Right lobe of liver (tissue), 6 donors: ENCODE measurements around the gene TRIM2. TPM values are rescaled to one million over a fixed set of nuclear protein-coding genes. Genes with fewer than 3 reads are reported as not detected.

ENCODE experiments used
- ATAC-seq, 4 donors: fragments of 200-7000 bp; cut with Tn5 transposase; one replicate each; pipeline ENCODE4 v1.9.1; 2020; ENCODE audit warnings: mild to moderate bottlenecking in 4 of 4, moderate library complexity in 4 of 4
- DNase-seq, 3 donors: peaks; one replicate each; pipeline ENCODE4 v3.0.0-alpha.2; 2020
- H3K27ac ChIP-seq, 3 donors: fragments of 200-600 bp; one replicate each; pipeline ENCODE4 v1.8.0; 2022
- H3K27me3 ChIP-seq, 2 donors: fragments of 200-600 bp; one replicate each; pipeline ENCODE4 v1.8.0; 2022
- H3K36me3 ChIP-seq, 4 donors: fragments of 200-600 bp; sonication (generic) in 1 of 4; one replicate each; pipeline versions ENCODE4 v1.5.1 to v1.8.0; 2017 to 2022; ENCODE audit warnings: control low read depth in 1 of 4
- H3K4me1 ChIP-seq, 4 donors: fragments of 200-600 bp; sonication (generic) in 1 of 4; one replicate each; pipeline versions ENCODE4 v1.5.1 to v1.8.0; 2017 to 2022; ENCODE audit warnings: control low read depth in 1 of 4
- H3K4me3 ChIP-seq, 3 donors: fragments of 200-600 bp; one replicate each; pipeline ENCODE4 v1.8.0; 2022
- H3K9me3 ChIP-seq, 4 donors: fragments of 200-600 bp; sonication (generic) in 1 of 4; one replicate each; pipeline versions ENCODE4 v1.5.1 to v1.8.0; 2017 to 2022; ENCODE audit warnings: control low read depth in 1 of 4
- POLR2A ChIP-seq: fragments of 450-650 bp; IDR thresholded peaks from one replicate; pipeline ENCODE4 v1.6.1; 2017; ENCODE audit warnings: antibody characterized with exemption, mild to moderate bottlenecking
- WGBS: methylation state at CpG from one replicate; pipeline ENCODE4 v1.1.6; 2018; ENCODE audit warnings: low coverage, low lambda C conversion rate; ENCODE audit not compliant: insufficient coverage; ENCODE audit errors: missing lambda C conversion rate; 5-methylcytosine and 5-hydroxymethylcytosine counted together
- intact Hi-C, 2 donors: fragments of 100-400 bp; cut with DNase I; formaldehyde crosslinking; loops; one replicate each; pipeline versions ENCODE4 v1.11.2 to v1.14.1; 2022
- total RNA-seq, 6 experiments: library from RNA; depleted of rRNA in 2 of 6; stranded (reverse); fragments of >200 nt in 2 of 6; fragmentation: NEBNext Ultra II Directional in 3 of 6; extraction: Animal tissue kit (Norgen Biotek cat#: 25700) in 3 of 6; gene quantifications; one replicate each; pipeline versions ENCODE4 v1.1.0 to v1.2.4, GENCODE V29; 2016 to 2023
- TF ChIP-seq, protein P1 (sequence below), 4 donors: fragments of 200-600 bp in 3 of 4; fragments of 450-650 bp in 1 of 4; IDR thresholded peaks; one replicate each; pipeline versions ENCODE4 v1.5.1 to v1.8.0; 2016 to 2022; ENCODE audit warnings: antibody characterized with exemption in 4 of 4, mild to moderate bottlenecking in 2 of 4
- donor health status: DM: no; HTN: yes; CAD: no.
- donor health status: DM: no; HTN: no; CAD: no.
- donor health status: DM: no; HTN: no; CAD: no.
- donor health status: DM: no; HTN: yes; CAD: no.
- donor health status: DM: no; HTN: yes; CAD: no.

Gene TRIM2
- total RNA-seq, 6 experiments from 2014 or later = 8.9 to 17.5 (median 10.0) TPM

DNA sequence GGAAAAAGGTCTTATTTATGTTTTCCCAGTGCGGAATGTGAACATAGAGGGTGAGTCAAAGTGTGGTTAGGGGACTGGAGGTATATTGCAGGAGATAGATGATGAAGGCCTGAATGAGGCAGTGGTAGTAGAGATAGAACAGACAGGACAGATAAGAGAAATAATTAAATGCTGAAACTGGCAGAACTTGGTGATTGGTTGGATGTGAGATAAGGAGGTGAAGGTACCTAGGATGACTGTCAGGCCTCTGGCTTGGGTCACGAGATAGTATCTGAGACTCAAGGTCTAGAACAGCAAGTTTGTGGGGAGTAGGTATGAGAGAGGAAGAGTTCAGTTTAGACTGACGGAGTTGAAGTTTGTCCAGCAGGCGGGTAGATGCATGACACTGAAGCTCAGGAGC, 143.8 kb downstream of the TRIM2 start:
- no peaks in the 10 kb centered on the region for H3K36me3 ChIP-seq
- no peak for ATAC-seq
- H3K27ac ChIP-seq = no peak overlapping the region
- no peaks in the 10 kb centered on the region for H3K27me3 ChIP-seq
- peaks cover 0 to 8% (median 0%) of the 10 kb centered on the region in 4 donors for H3K4me1 ChIP-seq
- intact Hi-C loops = loop anchor here in 1 of 2 donors (5.0 kb wide), 1 partner anchor 229 kb away; no protein-coding TSS in a partner anchor
- no peaks in the 10 kb centered on the region for H3K9me3 ChIP-seq
- H3K4me3 ChIP-seq = no peak overlapping the region
- no peak for DNase-seq
- WGBS = 88% methylated on average over 4 of the region's 4 CpGs
- no peak for TF ChIP-seq POLR2A
- TF ChIP-seq, protein P1, sequence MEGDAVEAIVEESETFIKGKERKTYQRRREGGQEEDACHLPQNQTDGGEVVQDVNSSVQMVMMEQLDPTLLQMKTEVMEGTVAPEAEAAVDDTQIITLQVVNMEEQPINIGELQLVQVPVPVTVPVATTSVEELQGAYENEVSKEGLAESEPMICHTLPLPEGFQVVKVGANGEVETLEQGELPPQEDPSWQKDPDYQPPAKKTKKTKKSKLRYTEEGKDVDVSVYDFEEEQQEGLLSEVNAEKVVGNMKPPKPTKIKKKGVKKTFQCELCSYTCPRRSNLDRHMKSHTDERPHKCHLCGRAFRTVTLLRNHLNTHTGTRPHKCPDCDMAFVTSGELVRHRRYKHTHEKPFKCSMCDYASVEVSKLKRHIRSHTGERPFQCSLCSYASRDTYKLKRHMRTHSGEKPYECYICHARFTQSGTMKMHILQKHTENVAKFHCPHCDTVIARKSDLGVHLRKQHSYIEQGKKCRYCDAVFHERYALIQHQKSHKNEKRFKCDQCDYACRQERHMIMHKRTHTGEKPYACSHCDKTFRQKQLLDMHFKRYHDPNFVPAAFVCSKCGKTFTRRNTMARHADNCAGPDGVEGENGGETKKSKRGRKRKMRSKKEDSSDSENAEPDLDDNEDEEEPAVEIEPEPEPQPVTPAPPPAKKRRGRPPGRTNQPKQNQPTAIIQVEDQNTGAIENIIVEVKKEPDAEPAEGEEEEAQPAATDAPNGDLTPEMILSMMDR (IDR thresholded peaks at IDR 0.05) = no peak

- no peaks in the 10 kb centered on the region for H3K36me3 ChIP-seq
- ATAC-seq = no peak
- H3K27ac ChIP-seq = no peak overlapping the region
- H3K9me3 ChIP-seq = no peaks in the 10 kb centered on the region
- WGBS = 86% methylated on average over 1 of the region's 1 CpG
- no peak overlapping the region for H3K4me3 ChIP-seq
- intact Hi-C loops = loop anchor here in 1 of 2 donors (5.0 kb wide), 1 partner anchor 228 kb away; no protein-coding TSS in a partner anchor
- H3K4me1 ChIP-seq = peaks cover 0 to 8% (median 0%) of the 10 kb centered on the region in 4 donors
- TF ChIP-seq, protein P1 (IDR thresholded peaks at IDR 0.05) = no peak
- no peak for TF ChIP-seq POLR2A
- DNase-seq = no peak
- no peaks in the 10 kb centered on the region for H3K27me3 ChIP-seq
Measured at GRCh38 chr4:153349206-153349805, 145.1 kb downstream of the TRIM2 start.

DNA sequence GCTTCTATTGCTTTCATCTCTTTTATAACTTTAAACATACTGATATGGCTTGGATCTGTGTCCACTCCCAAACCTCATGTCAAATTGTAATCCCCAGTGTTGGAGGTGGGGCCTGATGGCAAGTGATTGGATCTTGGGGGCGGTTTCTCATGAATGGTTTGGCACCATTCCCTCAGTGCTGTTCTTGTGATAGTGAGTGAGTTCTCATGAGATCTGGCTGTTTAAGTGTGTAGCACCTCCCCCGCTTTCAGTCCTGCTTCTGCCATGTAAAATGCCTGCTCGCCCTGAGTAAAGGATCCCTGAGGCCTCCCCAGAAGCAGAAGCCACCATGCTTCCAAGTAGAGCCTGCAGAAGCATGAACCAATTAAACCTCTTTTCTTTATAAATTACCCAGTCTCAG, 157.9 kb downstream of the TRIM2 start:
- DNase-seq (no peak), ATAC-seq (no peak)
- no peaks in the 10 kb centered on the region for H3K9me3 ChIP-seq
- no peaks in the 10 kb centered on the region for H3K36me3 ChIP-seq
- no peak overlapping the region for H3K4me3 ChIP-seq
- no peak overlapping the region for H3K27ac ChIP-seq
- intact Hi-C loops = no loop called here
- 95% methylated on average over 2 of the region's 3 CpGs for WGBS
- TF ChIP-seq, protein P1 (IDR thresholded peaks at IDR 0.05) = no peak
- no peaks in the 10 kb centered on the region for H3K4me1 ChIP-seq
- H3K27me3 ChIP-seq = no peaks in the 10 kb centered on the region

DNA sequence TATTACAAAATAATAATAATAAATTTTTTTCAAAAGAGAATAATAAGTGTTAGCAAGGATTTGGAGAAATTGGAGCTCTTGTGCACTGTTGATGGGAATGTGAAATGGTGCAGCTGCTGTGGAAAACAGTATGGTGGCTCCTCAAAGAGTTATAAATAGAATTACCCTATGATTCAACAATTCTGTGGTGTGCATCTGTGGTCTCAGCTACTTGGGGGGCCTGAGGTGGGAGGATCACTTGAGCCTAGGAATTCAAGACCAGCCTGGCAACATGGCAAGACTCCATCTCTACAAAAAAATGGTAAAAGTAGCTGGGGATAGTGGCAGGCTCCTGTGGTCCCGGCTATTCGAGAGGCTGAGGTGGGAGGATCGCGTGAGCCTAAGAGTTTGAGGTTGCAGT, 159.8 kb downstream of the TRIM2 start:
- TF ChIP-seq, protein P1 (IDR thresholded peaks at IDR 0.05) = no peak
- no peak for TF ChIP-seq POLR2A
- WGBS = 96% methylated on average over 4 of the region's 4 CpGs

More for the DNA sequence above, 159.8 kb downstream of the TRIM2 start:
- no peaks in the 10 kb centered on the region for H3K36me3 ChIP-seq
- H3K4me3 ChIP-seq = no peak overlapping the region
- DNase-seq (no peak), ATAC-seq (no peak)
- no peak overlapping the region for H3K27ac ChIP-seq
- intact Hi-C loops = no loop called here
- H3K27me3 ChIP-seq = no peaks in the 10 kb centered on the region
- H3K4me1 ChIP-seq = no peaks in the 10 kb centered on the region
- no peaks in the 10 kb centered on the region for H3K9me3 ChIP-seq
